ENCODE data around the gene GRIK1. TPM values are rescaled to one million over a fixed set of nuclear protein-coding genes. Genes with fewer than 3 reads are reported as not detected.

The GRIK1 gene
- polyA plus RNA-seq, 1 donor (not counting 4 experiments of a cell fraction or from before 2014, with no cell fraction given): not detected

GRCh38 chr21:29555601-29556000, 384.2 kb downstream of the GRIK1 start:
- Histone ChIP-seq H3K9ac (ENCODE audit: control insufficient read depth, extremely low read depth, insufficient read depth, low read length) (no peak overlapping the region), H3K9me1 (ENCODE audit: control insufficient read depth, extremely low read depth, insufficient read depth, low read length) (no peaks in the 10 kb centered on the region), H4K20me1 (ENCODE audit: control insufficient read depth, extremely low read depth, insufficient read depth, low read length) (no peaks in the 10 kb centered on the region), H3K4me2 (ENCODE audit: control insufficient read depth, extremely low read depth, insufficient read depth, low read depth, low read length) (no peak overlapping the region), H3K27me3 (ENCODE audit: control insufficient read depth, extremely low read depth, insufficient read depth, low read length) (no peaks in the 10 kb centered on the region), H3K27ac (ENCODE audit: control insufficient read depth, insufficient read depth, low read length) (no peak overlapping the region), H3K9me3 (ENCODE audit: control insufficient read depth, low read depth, low read length) (no peaks in the 10 kb centered on the region), H3K4me1 (ENCODE audit: control insufficient read depth, extremely low read depth, insufficient read depth, low read length) (no peaks in the 10 kb centered on the region), H3K4me3 (ENCODE audit: control insufficient read depth in 2 of 3, extremely low read depth in 1 of 3, insufficient read depth in 2 of 3, low read depth in 1 of 3, low read length in 3 of 3) (no peak overlapping the region), H3K36me3 (ENCODE audit: control insufficient read depth in 2 of 2, extremely low read depth in 1 of 2, insufficient read depth in 2 of 2, low read length in 2 of 2) (no peaks in the 10 kb centered on the region), H2AFZ (ENCODE audit: control insufficient read depth, low read length) (no peak overlapping the region), H3K79me2 (ENCODE audit: control insufficient read depth, insufficient read depth, low read length) (no peaks in the 10 kb centered on the region)
- dilution Hi-C loops (cut with MboI; ENCODE audit: extremely low pct_ligation_motif_present, low sequenced_read_pairs): no loop called here
- DNase-seq (ENCODE audit: low read depth, low spot score): no peak
- TF ChIP-seq, protein P1, sequence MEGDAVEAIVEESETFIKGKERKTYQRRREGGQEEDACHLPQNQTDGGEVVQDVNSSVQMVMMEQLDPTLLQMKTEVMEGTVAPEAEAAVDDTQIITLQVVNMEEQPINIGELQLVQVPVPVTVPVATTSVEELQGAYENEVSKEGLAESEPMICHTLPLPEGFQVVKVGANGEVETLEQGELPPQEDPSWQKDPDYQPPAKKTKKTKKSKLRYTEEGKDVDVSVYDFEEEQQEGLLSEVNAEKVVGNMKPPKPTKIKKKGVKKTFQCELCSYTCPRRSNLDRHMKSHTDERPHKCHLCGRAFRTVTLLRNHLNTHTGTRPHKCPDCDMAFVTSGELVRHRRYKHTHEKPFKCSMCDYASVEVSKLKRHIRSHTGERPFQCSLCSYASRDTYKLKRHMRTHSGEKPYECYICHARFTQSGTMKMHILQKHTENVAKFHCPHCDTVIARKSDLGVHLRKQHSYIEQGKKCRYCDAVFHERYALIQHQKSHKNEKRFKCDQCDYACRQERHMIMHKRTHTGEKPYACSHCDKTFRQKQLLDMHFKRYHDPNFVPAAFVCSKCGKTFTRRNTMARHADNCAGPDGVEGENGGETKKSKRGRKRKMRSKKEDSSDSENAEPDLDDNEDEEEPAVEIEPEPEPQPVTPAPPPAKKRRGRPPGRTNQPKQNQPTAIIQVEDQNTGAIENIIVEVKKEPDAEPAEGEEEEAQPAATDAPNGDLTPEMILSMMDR (optimal IDR thresholded peaks at IDR 0.05 in 1 of 3, IDR thresholded peaks at IDR 0.05 in 1 of 3, conservative IDR thresholded peaks at IDR 0.05 in 1 of 3; ENCODE audit: extremely low read depth in 1 of 3, insufficient read depth in 2 of 3, low read length in 3 of 3): no peak
- no peak for TF ChIP-seq EZH2 (IDR thresholded peaks at IDR 0.05; ENCODE audit: low read length)
- FAIRE-seq: no peak

DNA sequence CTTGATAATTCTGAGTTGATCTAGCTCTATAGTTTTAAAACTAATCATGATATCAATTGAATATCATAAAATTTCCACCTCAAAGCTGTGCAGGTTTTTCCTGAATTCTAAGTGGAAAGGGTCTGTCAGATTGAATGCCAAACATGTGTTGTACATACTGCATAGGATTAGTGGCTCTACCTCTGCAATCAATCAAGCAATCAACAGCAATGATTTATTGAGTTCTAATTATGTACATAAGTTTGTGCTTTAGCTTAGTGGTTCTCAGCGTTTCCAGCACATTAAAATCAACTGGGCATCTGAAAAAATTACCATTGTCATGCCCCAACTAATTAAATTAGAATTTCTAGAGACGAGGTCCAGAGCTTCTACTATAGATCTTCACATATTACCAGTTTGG, 389.6 kb downstream of the GRIK1 start:
- no peak overlapping the region for H2AFZ ChIP-seq (ENCODE audit: control insufficient read depth, low read length)
- H3K27ac ChIP-seq (ENCODE audit: control insufficient read depth, insufficient read depth, low read length): no peak overlapping the region
- no peak overlapping the region for H3K4me2 ChIP-seq (ENCODE audit: control insufficient read depth, extremely low read depth, insufficient read depth, low read depth, low read length)
- TF ChIP-seq, protein P1 (optimal IDR thresholded peaks at IDR 0.05 in 1 of 3, IDR thresholded peaks at IDR 0.05 in 1 of 3, conservative IDR thresholded peaks at IDR 0.05 in 1 of 3; ENCODE audit: extremely low read depth in 1 of 3, insufficient read depth in 2 of 3, low read length in 3 of 3): no peak
- no peak for TF ChIP-seq EZH2 (IDR thresholded peaks at IDR 0.05; ENCODE audit: low read length)
- H3K36me3 ChIP-seq (ENCODE audit: control insufficient read depth in 2 of 2, extremely low read depth in 1 of 2, insufficient read depth in 2 of 2, low read length in 2 of 2): no peaks in the 10 kb centered on the region
- no peaks in the 10 kb centered on the region for H3K4me1 ChIP-seq (ENCODE audit: control insufficient read depth, extremely low read depth, insufficient read depth, low read length)
- H3K9ac ChIP-seq (ENCODE audit: control insufficient read depth, extremely low read depth, insufficient read depth, low read length): no peak overlapping the region
- no peaks in the 10 kb centered on the region for H4K20me1 ChIP-seq (ENCODE audit: control insufficient read depth, extremely low read depth, insufficient read depth, low read length)
- H3K9me3 ChIP-seq (ENCODE audit: control insufficient read depth, low read depth, low read length): no peaks in the 10 kb centered on the region
- dilution Hi-C loops (cut with MboI; ENCODE audit: extremely low pct_ligation_motif_present, low sequenced_read_pairs): no loop called here
- DNase-seq (ENCODE audit: low read depth, low spot score) (no peak), FAIRE-seq (no peak)
- no peaks in the 10 kb centered on the region for H3K9me1 ChIP-seq (ENCODE audit: control insufficient read depth, extremely low read depth, insufficient read depth, low read length)
- H3K79me2 ChIP-seq (ENCODE audit: control insufficient read depth, insufficient read depth, low read length): no peaks in the 10 kb centered on the region
- H3K4me3 ChIP-seq (ENCODE audit: control insufficient read depth in 2 of 3, extremely low read depth in 1 of 3, insufficient read depth in 2 of 3, low read depth in 1 of 3, low read length in 3 of 3): no peak overlapping the region
- no peaks in the 10 kb centered on the region for H3K27me3 ChIP-seq (ENCODE audit: control insufficient read depth, extremely low read depth, insufficient read depth, low read length)

All from keratinocyte (primary cell).